Activated T-cell treated with anti-CD3 and anti-CD28 coated beads, Interleukin-2, amount 50 U/mL, for 4 hours (primary cell): ENCODE measurements around the gene SLC5A10. TPM values are rescaled to one million over a fixed set of nuclear protein-coding genes. Genes with fewer than 3 reads are reported as not detected.
"Not testable (repeated sequence)": the region's sequence is repeated elsewhere in the genome, so short reads cannot be mapped to it uniquely, and the experiment has no call there.

ENCODE experiments used
- ATAC-seq, 2 donors: fragments of 200-7000 bp; cut with Tn5 transposase; one replicate each; pipeline ENCODE4 v1.10.0; 2021
- DNase-seq: peaks from one replicate; pipeline ENCODE4 v3.0.0-alpha.2; 2020
- H3K27me3 Mint-ChIP-seq: one replicate; pipeline ENCODE4 v1.8.0; 2021; ENCODE audit warnings: low read depth, mixed read lengths
- H3K36me3 Mint-ChIP-seq: one replicate; pipeline ENCODE4 v1.8.0; 2022; ENCODE audit warnings: mixed read lengths; ENCODE audit not compliant: insufficient read depth
- H3K4me1 Mint-ChIP-seq: one replicate; pipeline ENCODE4 v1.8.0; 2021; ENCODE audit warnings: low read depth, mixed read lengths
- H3K4me3 Mint-ChIP-seq: one replicate; pipeline ENCODE4 v1.8.0; 2021; ENCODE audit warnings: mild to moderate bottlenecking, moderate library complexity, mixed read lengths
- H3K9me3 Mint-ChIP-seq: one replicate; pipeline ENCODE4 v1.8.0; 2021; ENCODE audit warnings: mixed read lengths
- total RNA-seq, 3 donors: library from RNA; stranded (reverse); gene quantifications; one replicate each; pipeline ENCODE4 v1.2.1, GENCODE V29; 2021

Gene SLC5A10
- total RNA-seq, 3 donors from 2014 or later: not detected

GRCh38 chr17:19028671-19029070 lies 76.7 kb downstream of the SLC5A10 start:
- H3K4me3 Mint-ChIP-seq, H3K27me3 Mint-ChIP-seq, H3K9me3 Mint-ChIP-seq, DNase-seq, ATAC-seq, H3K36me3 Mint-ChIP-seq: not testable (repeated sequence)
- H3K4me1 Mint-ChIP-seq: peaks cover 13% of the 10 kb centered on the region

- not testable (repeated sequence) for ATAC-seq, DNase-seq, H3K4me1 Mint-ChIP-seq, H3K36me3 Mint-ChIP-seq, H3K4me3 Mint-ChIP-seq, H3K9me3 Mint-ChIP-seq, H3K27me3 Mint-ChIP-seq
These were observed 77.8 kb downstream of the SLC5A10 start for GRCh38 chr17:19029740-19030139.

- DNase-seq, H3K4me3 Mint-ChIP-seq, H3K9me3 Mint-ChIP-seq, H3K27me3 Mint-ChIP-seq, ATAC-seq, H3K36me3 Mint-ChIP-seq, H3K4me1 Mint-ChIP-seq: not testable (repeated sequence)
These were observed 78.9 kb downstream of the SLC5A10 start for GRCh38 chr17:19030771-19031449.

GRCh38 chr17:19031729-19032128 lies 79.8 kb downstream of the SLC5A10 start:
- H3K4me3 Mint-ChIP-seq, H3K9me3 Mint-ChIP-seq, H3K36me3 Mint-ChIP-seq, H3K27me3 Mint-ChIP-seq, H3K4me1 Mint-ChIP-seq: not testable (repeated sequence)
- ATAC-seq (peak; percentile 84 to 86), DNase-seq (peak; percentile 43)

- H3K4me3 Mint-ChIP-seq, DNase-seq, H3K4me1 Mint-ChIP-seq, H3K36me3 Mint-ChIP-seq, H3K27me3 Mint-ChIP-seq, H3K9me3 Mint-ChIP-seq: not testable (repeated sequence)
- ATAC-seq: peak; percentile 87 to 91
These were observed 80.5 kb downstream of the SLC5A10 start for GRCh38 chr17:19032377-19032988.

GRCh38 chr17:19036186-19036585 lies 84.2 kb downstream of the SLC5A10 start:
- H3K4me1 Mint-ChIP-seq, DNase-seq, H3K36me3 Mint-ChIP-seq, ATAC-seq, H3K9me3 Mint-ChIP-seq, H3K27me3 Mint-ChIP-seq, H3K4me3 Mint-ChIP-seq: not testable (repeated sequence)

- peak; percentile 32 to 36 for ATAC-seq
- H3K27me3 Mint-ChIP-seq, H3K4me1 Mint-ChIP-seq, H3K4me3 Mint-ChIP-seq, H3K36me3 Mint-ChIP-seq, H3K9me3 Mint-ChIP-seq, DNase-seq: not testable (repeated sequence)
These were observed 85.6 kb downstream of the SLC5A10 start for GRCh38 chr17:19037547-19037946.

- not testable (repeated sequence) for H3K27me3 Mint-ChIP-seq, H3K4me1 Mint-ChIP-seq
- ATAC-seq: peak; percentile 47 to 71
These were observed 86.0 kb downstream of the SLC5A10 start for GRCh38 chr17:19038007-19038406.

GRCh38 chr17:19038730-19039129 lies 86.8 kb downstream of the SLC5A10 start:
- H3K4me1 Mint-ChIP-seq, H3K27me3 Mint-ChIP-seq, DNase-seq, H3K9me3 Mint-ChIP-seq, H3K36me3 Mint-ChIP-seq, H3K4me3 Mint-ChIP-seq: not testable (repeated sequence)
- ATAC-seq: peak; percentile 31 to 36

More at GRCh38 chr17:19038007-19038406, 86.0 kb downstream of the SLC5A10 start:
- DNase-seq, H3K4me3 Mint-ChIP-seq, H3K36me3 Mint-ChIP-seq, H3K9me3 Mint-ChIP-seq: not testable (repeated sequence)

GRCh38 chr17:19040350-19040749 lies 88.4 kb downstream of the SLC5A10 start:
- not testable (repeated sequence) for H3K4me3 Mint-ChIP-seq, DNase-seq, ATAC-seq, H3K36me3 Mint-ChIP-seq, H3K4me1 Mint-ChIP-seq, H3K27me3 Mint-ChIP-seq, H3K9me3 Mint-ChIP-seq

GRCh38 chr17:19041871-19042270 lies 89.9 kb downstream of the SLC5A10 start:
- ATAC-seq, H3K4me1 Mint-ChIP-seq, H3K27me3 Mint-ChIP-seq, DNase-seq, H3K36me3 Mint-ChIP-seq, H3K9me3 Mint-ChIP-seq, H3K4me3 Mint-ChIP-seq: not testable (repeated sequence)

- not testable (repeated sequence) for DNase-seq, H3K9me3 Mint-ChIP-seq, H3K36me3 Mint-ChIP-seq, H3K4me1 Mint-ChIP-seq, H3K4me3 Mint-ChIP-seq, H3K27me3 Mint-ChIP-seq, ATAC-seq
These were observed 90.4 kb downstream of the SLC5A10 start for GRCh38 chr17:19042369-19042768.

GRCh38 chr17:19043032-19043431 lies 91.1 kb downstream of the SLC5A10 start:
- DNase-seq, H3K9me3 Mint-ChIP-seq, H3K36me3 Mint-ChIP-seq, H3K27me3 Mint-ChIP-seq, ATAC-seq, H3K4me1 Mint-ChIP-seq, H3K4me3 Mint-ChIP-seq: not testable (repeated sequence)

GRCh38 chr17:19044643-19045042 lies 92.7 kb downstream of the SLC5A10 start:
- not testable (repeated sequence) for H3K4me1 Mint-ChIP-seq, H3K36me3 Mint-ChIP-seq, H3K9me3 Mint-ChIP-seq, H3K4me3 Mint-ChIP-seq, DNase-seq, H3K27me3 Mint-ChIP-seq
- ATAC-seq: peak; percentile 40 to 56

GRCh38 chr17:19046782-19047375 lies 94.9 kb downstream of the SLC5A10 start, which contains the start of gene GRAP:
Gene GRAP, minus strand, starts transcription at chr17:19046957. Its CDS starts 31 bp downstream, at chr17:19046926.
- ATAC-seq: peak; percentile 66 to 79
- not testable (repeated sequence) for DNase-seq, H3K4me1 Mint-ChIP-seq, H3K4me3 Mint-ChIP-seq, H3K36me3 Mint-ChIP-seq, H3K27me3 Mint-ChIP-seq, H3K9me3 Mint-ChIP-seq
